IMR-90 (cell line): ENCODE data around the gene SMARCAD1. TPM values are rescaled to one million over a fixed set of nuclear protein-coding genes. Genes with fewer than 3 reads are reported as not detected.
A peak's percentile ranks its signal among the peaks of the same experiment; 100 is the strongest.

ENCODE experiments used
- ATAC-seq: fragments of 200-7000 bp; cut with Tn5 transposase; 2 replicates; pipeline ENCODE4 v1.9.1; 2020; ENCODE audit warnings: low read depth, mild to moderate bottlenecking, moderate library complexity
- BruUV-seq: library from RNA; stranded (reverse); fragments of 400-500 nt; replicated peaks from 2 replicates; lab custom pipeline; 2021; lab: Mats Ljungman, UMichigan
- CTCF ChIA-PET: fragments of 300-600 bp; formaldehyde crosslinking; extraction: SDS; loops from one replicate; lab custom pipeline; 2021; ENCODE audit warnings: antibody characterized with exemption; lab: Yijun Ruan, JAX
- POLR2A ChIA-PET: fragments of 300-600 bp; sonication (Branson Sonifier 250); formaldehyde crosslinking; loops from one replicate; lab custom pipeline; 2022; ENCODE audit warnings: antibody characterized with exemption; ENCODE audit not compliant: unreplicated experiment; lab: Charles Lee
- DNase-seq: peaks from one replicate; pipeline ENCODE4 v3.0.0; 2013
- H2AFZ ChIP-seq: replicated peaks from 2 replicates; pipeline ENCODE3; 2013; ENCODE audit warnings: low read length, mild to moderate bottlenecking; ENCODE audit not compliant: poor library complexity
- H2AK5ac ChIP-seq: 2 replicates; pipeline ENCODE4 v1.6.1; 2013; ENCODE audit warnings: low read depth, low read length, inconsistent platforms
- H2AK9ac ChIP-seq: replicated peaks from 2 replicates; pipeline ENCODE3; 2013; ENCODE audit warnings: mild to moderate bottlenecking, low read depth, low read length, moderate library complexity; ENCODE audit not compliant: poor library complexity
- H2BK120ac ChIP-seq: 2 replicates; pipeline ENCODE4 v1.6.1; 2013; ENCODE audit warnings: low read depth, low read length, inconsistent platforms
- H2BK15ac ChIP-seq: 3 replicates; pipeline ENCODE4 v1.6.1; 2013; ENCODE audit warnings: low read depth, low read length, inconsistent platforms
- H2BK20ac ChIP-seq: 2 replicates; pipeline ENCODE4 v1.6.1; 2013; ENCODE audit warnings: low read depth, mild to moderate bottlenecking, inconsistent platforms, low read length, moderate library complexity
- H2BK5ac ChIP-seq: 2 replicates; pipeline ENCODE4 v1.6.1; 2013; ENCODE audit warnings: mild to moderate bottlenecking, low read depth, low read length, inconsistent platforms; ENCODE audit not compliant: poor library complexity, severe bottlenecking
- H3K14ac ChIP-seq: replicated peaks from 2 replicates; pipeline ENCODE4 v1.6.1; 2013; ENCODE audit warnings: low read depth, low read length, inconsistent platforms
- H3K18ac ChIP-seq: 2 replicates; pipeline ENCODE4 v1.6.1; 2013; ENCODE audit warnings: low read depth, low read length, control low read depth
- H3K23ac ChIP-seq: 2 replicates; pipeline ENCODE4 v1.6.1; 2013; ENCODE audit warnings: low read depth, low read length, inconsistent platforms
- H3K27ac ChIP-seq: 2 replicates; pipeline ENCODE4 v1.5.1; 2013; ENCODE audit warnings: mild to moderate bottlenecking, control low read depth, low read length; ENCODE audit not compliant: insufficient read depth
- H3K27me3 ChIP-seq: 2 replicates; pipeline ENCODE4 v1.6.1; 2013; ENCODE audit warnings: low read length; ENCODE audit not compliant: control insufficient read depth, insufficient read depth
- H3K36me3 ChIP-seq: 2 replicates; pipeline ENCODE4 v1.6.1; 2013; ENCODE audit warnings: low read length, mixed read lengths; ENCODE audit not compliant: control insufficient read depth, insufficient read depth
- H3K4ac ChIP-seq: 2 replicates; pipeline ENCODE4 v1.6.1; 2013; ENCODE audit warnings: low read depth, low read length, inconsistent platforms
- H3K4me1 ChIP-seq: 2 replicates; pipeline ENCODE4 v1.6.1; 2013; ENCODE audit warnings: low read length, mixed read lengths; ENCODE audit not compliant: control insufficient read depth, insufficient read depth
- H3K4me2 ChIP-seq: 2 replicates; pipeline ENCODE4 v1.6.1; 2013; ENCODE audit warnings: low read depth, mild to moderate bottlenecking, control low read depth, low read length, moderate library complexity
- H3K4me3 ChIP-seq: 2 replicates; pipeline ENCODE4 v1.5.1; 2013; ENCODE audit warnings: low read depth, mild to moderate bottlenecking, control low read depth, low read length, moderate library complexity; ENCODE audit not compliant: insufficient read depth
- H3K56ac ChIP-seq: 2 replicates; pipeline ENCODE4 v1.6.1; 2013; ENCODE audit warnings: low read length, inconsistent platforms; ENCODE audit not compliant: insufficient read depth; ENCODE audit errors: extremely low read depth
- H3K79me1 ChIP-seq, 2 experiments: 2 replicates each; pipeline ENCODE4 v1.6.1; 2013; ENCODE audit warnings: low read length in 2 of 2, inconsistent platforms in 1 of 2, low read depth in 1 of 2
- H3K9ac ChIP-seq: 2 replicates; pipeline ENCODE4 v1.6.1; 2013; ENCODE audit warnings: low read depth, low read length, control low read depth
- H3K9me1 ChIP-seq: 2 replicates; pipeline ENCODE4 v1.6.1; 2013; ENCODE audit warnings: low read length, inconsistent platforms; ENCODE audit not compliant: insufficient read depth
- H3K9me3 ChIP-seq: 2 replicates; pipeline ENCODE4 v1.6.1; 2013; ENCODE audit warnings: low read length; ENCODE audit not compliant: control insufficient read depth, insufficient read depth
- H4K20me1 ChIP-seq: 2 replicates; pipeline ENCODE4 v1.6.1; 2013; ENCODE audit warnings: low read length, inconsistent platforms; ENCODE audit not compliant: insufficient read depth
- H4K5ac ChIP-seq: 2 replicates; pipeline ENCODE4 v1.6.1; 2013; ENCODE audit warnings: mild to moderate bottlenecking, low read depth, low read length, control low read depth
- H4K8ac ChIP-seq, 2 experiments: 2 replicates each; pipeline ENCODE4 v1.6.1; 2013; ENCODE audit warnings: low read depth in 2 of 2, low read length in 2 of 2, control low read depth in 1 of 2, inconsistent platforms in 1 of 2
- H4K91ac ChIP-seq: 2 replicates; pipeline ENCODE4 v1.6.1; 2013; ENCODE audit warnings: low read depth, low read length, inconsistent platforms; ENCODE audit not compliant: insufficient read depth
- CEBPB ChIP-seq: IDR thresholded peaks from 2 replicates; pipeline ENCODE4 v1.6.1; 2012; ENCODE audit warnings: low read depth, low read length, improper control_type of control experiment
- RCOR1 ChIP-seq: IDR thresholded peaks from 2 replicates; pipeline ENCODE4 v1.6.1; 2012; ENCODE audit warnings: mild to moderate bottlenecking, low read length, improper control_type of control experiment; ENCODE audit not compliant: insufficient replicate concordance
- WGBS, 2 experiments: methylation state at CpG; one replicate each; pipeline versions ENCODE4 v1.1.5 to v1.1.7; 2013; ENCODE audit warnings: missing lambda C conversion rate in 2 of 2; ENCODE audit not compliant: insufficient read length in 1 of 2; ENCODE audit errors: extremely low coverage in 2 of 2; 5-methylcytosine and 5-hydroxymethylcytosine counted together
- dilution Hi-C: fragments of 300-500 bp; cut with HindIII; formaldehyde crosslinking; loops from one replicate; pipeline ENCODE4 v1.14.3; 2018; ENCODE audit warnings: low sequenced_read_pairs; ENCODE audit not compliant: unreplicated experiment
- in situ Hi-C: fragments of 300-500 bp; cut with MboI; formaldehyde crosslinking; loops from 3 replicates; pipeline ENCODE4 v1.14.3; 2019; ENCODE audit warnings: low sequenced_read_pairs, inconsistent platforms, mixed read lengths
- intact Hi-C: fragments of 100-400 bp; cut with micrococcal nuclease; formaldehyde crosslinking; loops from 2 replicates; pipeline ENCODE4 v1.10.0; 2022
- polyA plus RNA-seq, 3 experiments: library from polyadenylated mRNA; depleted of rRNA; stranded (reverse); fragments of >200 nt; gene quantifications; 2 replicates each; pipeline ENCODE4 v1.2.3, GENCODE V29; 2012; ENCODE audit warnings: low replicate concordance in 1 of 3
- total RNA-seq: library from RNA; depleted of rRNA; stranded (reverse); fragments of >200 nt; gene quantifications from 2 replicates; pipeline ENCODE4 v1.2.3, GENCODE V29; 2012

SMARCAD1 gene
- total and polyA plus RNA-seq, 2 of the 4 experiments (the other 2 are of a cell fraction), result 12.3 to 35.3 TPM

GRCh38 chr4:94214703-94215319 is 7.1 kb downstream of the SMARCAD1 start:
- H2BK5ac ChIP-seq, result no peak overlapping the region
- no peak overlapping the region for H2AK9ac ChIP-seq
- no peak overlapping the region for H3K4me2 ChIP-seq
- dilution Hi-C loops (no loop called here), intact Hi-C loops (no loop called here), in situ Hi-C loops (no loop called here)
- DNase-seq (no peak), ATAC-seq (no peak)
- no peak overlapping the region for H3K9ac ChIP-seq
- H2AK5ac ChIP-seq, result no peak overlapping the region
- H3K18ac ChIP-seq, result no peak overlapping the region
- H3K23ac ChIP-seq, result no peak overlapping the region
- no peak overlapping the region for H3K4ac ChIP-seq
- no peak overlapping the region for H2BK15ac ChIP-seq
- no peak overlapping the region for H3K4me3 ChIP-seq
- H3K56ac ChIP-seq, result no peak overlapping the region
- H3K4me1 ChIP-seq, result no peaks in the 10 kb centered on the region
- H2AFZ ChIP-seq, result no peak overlapping the region
- no peak overlapping the region for H3K14ac ChIP-seq
- peaks cover 18% of the 10 kb centered on the region for H3K36me3 ChIP-seq
- TF ChIP-seq CEBPB (peak; percentile 97), RCOR1 (no peak)
- H3K27me3 ChIP-seq, result no peaks in the 10 kb centered on the region
- H2BK20ac ChIP-seq, result no peak overlapping the region
- ChIA-PET POLR2A (no interaction called here), CTCF (no interaction called here)
- H4K8ac ChIP-seq, result no peak overlapping the region
- peaks cover 2% of the 10 kb centered on the region; the same call in 1 of the 2 replicates for H3K9me1 ChIP-seq
- no peak overlapping the region for H3K27ac ChIP-seq
- H3K79me1 ChIP-seq, result peaks cover 13 to 33% of the 10 kb centered on the region in 2 experiments
- 100% methylated on average over 1 of the region's 5 CpGs for WGBS, 2 experiments
- H4K91ac ChIP-seq, result no peak overlapping the region
- H2BK120ac ChIP-seq, result no peak overlapping the region
- H3K9me3 ChIP-seq, result no peaks in the 10 kb centered on the region
- H4K5ac ChIP-seq, result no peak overlapping the region
- no TSS peak for BruUV-seq
- no peaks in the 10 kb centered on the region for H4K20me1 ChIP-seq
